NCI-H2196 (cell line): ENCODE measurements around the gene EVC.
A peak's percentile ranks its signal among the peaks of the same experiment; 100 is the strongest.
"Not testable (repeated sequence)": the region's sequence is repeated elsewhere in the genome, so short reads cannot be mapped to it uniquely, and the experiment has no call there.

Source experiments
- DNase-seq: peaks from one replicate; lab custom pipeline; 2025; ENCODE audit not compliant: unreplicated experiment; lab: John Stamatoyannopoulos, UW

The EVC gene

GRCh38 chr4:5810770-5811430, 99.9 kb downstream of the EVC start:
- no peak for DNase-seq

- DNase-seq: not testable (repeated sequence)
Observed at GRCh38 chr4:5812057-5812456, 101.1 kb downstream of the EVC start.

GRCh38 chr4:5812506-5813229, 101.7 kb downstream of the EVC start:
- peak; percentile 72 for DNase-seq

GRCh38 chr4:5813882-5814255, 102.9 kb downstream of the EVC start:
- no peak for DNase-seq

- no peak for DNase-seq
Observed at GRCh38 chr4:5814421-5814820, 103.4 kb downstream of the EVC start.

- no peak for DNase-seq
Observed at GRCh38 chr4:5815641-5816040, 104.6 kb downstream of the EVC start.

- DNase-seq: no peak
Observed at GRCh38 chr4:5816101-5816500, 105.1 kb downstream of the EVC start.

- no peak for DNase-seq
Observed at GRCh38 chr4:5816851-5817375, 105.9 kb downstream of the EVC start.

- DNase-seq: peak; percentile 8
Observed at GRCh38 chr4:5821665-5822358, 110.8 kb downstream of the EVC start.

- DNase-seq: no peak
Observed at GRCh38 chr4:5822619-5823018, 111.6 kb downstream of the EVC start.

- no peak for DNase-seq
Observed at GRCh38 chr4:5823542-5824211, 112.7 kb downstream of the EVC start.

GRCh38 chr4:5824227-5824626, 113.2 kb downstream of the EVC start:
- DNase-seq: no peak

GRCh38 chr4:5824635-5825034, 113.6 kb downstream of the EVC start:
- DNase-seq: peak; percentile 15

GRCh38 chr4:5825321-5826041, 114.5 kb downstream of the EVC start:
- no peak for DNase-seq

- no peak for DNase-seq
Observed at GRCh38 chr4:5826437-5827107, 115.6 kb downstream of the EVC start.

GRCh38 chr4:5827108-5828004, 116.4 kb downstream of the EVC start:
- DNase-seq: no peak

GRCh38 chr4:5828005-5828391, 117.0 kb downstream of the EVC start:
- no peak for DNase-seq

GRCh38 chr4:5836943-5837342, 125.9 kb downstream of the EVC start:
- DNase-seq: no peak

- not testable (repeated sequence) for DNase-seq
Observed at GRCh38 chr4:5837483-5837882, 126.5 kb downstream of the EVC start.
